SK-N-MC (cell line): Measurements from ENCODE around the gene PLA2G10.

Experiments used
- FOXP2 ChIP-seq: optimal IDR thresholded peaks from 2 replicates; pipeline ENCODE3; 2011; ENCODE audit warnings: mild to moderate bottlenecking, moderate library complexity; ENCODE audit not compliant: insufficient read depth; ENCODE audit errors: extremely low read length, control extremely low read depth
- POLR2AphosphoS5 ChIP-seq: IDR thresholded peaks from 2 replicates; pipeline ENCODE4 v1.6.1; 2012; ENCODE audit warnings: mild to moderate bottlenecking, low read depth, low read length, borderline replicate concordance

- TF ChIP-seq FOXP2 (no peak), POLR2AphosphoS5 (no peak)
Measured at GRCh38 chr16:14650629-14651028, 43.5 kb downstream of the PLA2G10 start.
